Skin epidermis (tissue), 12 donors: ENCODE measurements around the gene KLF9.

ENCODE experiments used
- H3K27ac ChIP-seq, 21 experiments: fragments of 200-600 bp; sonication (generic) in 11 of 21; one replicate each; pipeline ENCODE4 v1.5.0; 2020; ENCODE audit warnings: mild to moderate bottlenecking in 3 of 21, inconsistent platforms in 2 of 21, moderate library complexity in 2 of 21
- H3K4me3 ChIP-seq, 7 experiments: fragments of 200-600 bp; sonication (generic) in 2 of 7; one replicate each; pipeline ENCODE4 v1.5.0; 2020; ENCODE audit warnings: inconsistent platforms in 2 of 7, mild to moderate bottlenecking in 2 of 7, moderate library complexity in 1 of 7

Gene KLF9

GRCh38 chr9:70382709-70383605 is 31.5 kb downstream of the KLF9 start:
- no peak overlapping the region for H3K27ac ChIP-seq
- H3K4me3 ChIP-seq = no peak overlapping the region

GRCh38 chr9:70382046-70382708 is 32.3 kb downstream of the KLF9 start:
- H3K27ac ChIP-seq = no peak overlapping the region
- no peak overlapping the region for H3K4me3 ChIP-seq

- Histone ChIP-seq H3K27ac (peak overlapping the region in 3 of 21 experiments; percentile 33 to 53 (median 42)), H3K4me3 (no peak overlapping the region)
These were observed 39.4 kb downstream of the KLF9 start for GRCh38 chr9:70374962-70375618.

GRCh38 chr9:70367305-70367930 is 47.0 kb downstream of the KLF9 start:
- Histone ChIP-seq H3K27ac (no peak overlapping the region), H3K4me3 (no peak overlapping the region)

- no peak overlapping the region for H3K4me3 ChIP-seq
- no peak overlapping the region for H3K27ac ChIP-seq
These were observed 50.7 kb downstream of the KLF9 start for GRCh38 chr9:70363760-70364159.

- no peak overlapping the region for H3K27ac ChIP-seq
- no peak overlapping the region for H3K4me3 ChIP-seq
These were observed 51.5 kb downstream of the KLF9 start for GRCh38 chr9:70362952-70363351.

GRCh38 chr9:70355801-70356200 is 58.7 kb downstream of the KLF9 start:
- no peak overlapping the region for H3K27ac ChIP-seq

GRCh38 chr9:70352802-70353201 is 61.7 kb downstream of the KLF9 start:
- Histone ChIP-seq H3K27ac (no peak overlapping the region), H3K4me3 (no peak overlapping the region)

More at GRCh38 chr9:70355801-70356200, 58.7 kb downstream of the KLF9 start:
- no peak overlapping the region for H3K4me3 ChIP-seq

- Histone ChIP-seq H3K27ac (peak overlapping the region in 1 of 21 experiments; percentile 1), H3K4me3 (no peak overlapping the region)
These were observed 62.1 kb downstream of the KLF9 start for GRCh38 chr9:70352356-70352755.

- no peak overlapping the region for H3K4me3 ChIP-seq
- H3K27ac ChIP-seq = no peak overlapping the region
These were observed 67.4 kb downstream of the KLF9 start for GRCh38 chr9:70347046-70347445.

GRCh38 chr9:70340572-70340971 is 73.9 kb downstream of the KLF9 start:
- Histone ChIP-seq H3K4me3 (no peak overlapping the region), H3K27ac (no peak overlapping the region)
